Fibroblast of skin of scalp (primary cell): Measurements from ENCODE around the gene COL18A1.

Experiments
- DNase-seq: peaks from one replicate; pipeline ENCODE4 v3.0.0-alpha.2; 2013

Gene COL18A1

GRCh38 chr21:45562402-45562801 lies 157.4 kb downstream of the COL18A1 start:
- no peak for DNase-seq

GRCh38 chr21:45562965-45563364 lies 158.0 kb downstream of the COL18A1 start:
- peak; percentile 56 for DNase-seq
